KOPT-K1 (cell line): ENCODE data around the gene CPNE6.
"Not testable (repeated sequence)": the region's sequence is repeated elsewhere in the genome, so short reads cannot be mapped to it uniquely, and the experiment has no call there.

Experiments used
- H3K27ac ChIP-seq: fragments of 200-600 bp; sonication (generic); 2 replicates; pipeline ENCODE4 v1.5.1; 2016; ENCODE audit warnings: antibody characterized with exemption, mild to moderate bottlenecking, low read depth, low read length; ENCODE audit not compliant: poor library complexity, severe bottlenecking
- H3K36me3 ChIP-seq: fragments of 200-600 bp; sonication (generic); 2 replicates; pipeline ENCODE4 v1.5.1; 2017; ENCODE audit warnings: antibody characterized with exemption, mild to moderate bottlenecking, low read length, moderate library complexity; ENCODE audit not compliant: insufficient read depth
- H3K9me3 ChIP-seq: fragments of 200-600 bp; sonication (generic); 2 replicates; pipeline ENCODE4 v1.5.1; 2017; ENCODE audit warnings: antibody characterized with exemption, low read length, mild to moderate bottlenecking; ENCODE audit not compliant: insufficient read depth, poor library complexity, severe bottlenecking

Gene CPNE6

DNA sequence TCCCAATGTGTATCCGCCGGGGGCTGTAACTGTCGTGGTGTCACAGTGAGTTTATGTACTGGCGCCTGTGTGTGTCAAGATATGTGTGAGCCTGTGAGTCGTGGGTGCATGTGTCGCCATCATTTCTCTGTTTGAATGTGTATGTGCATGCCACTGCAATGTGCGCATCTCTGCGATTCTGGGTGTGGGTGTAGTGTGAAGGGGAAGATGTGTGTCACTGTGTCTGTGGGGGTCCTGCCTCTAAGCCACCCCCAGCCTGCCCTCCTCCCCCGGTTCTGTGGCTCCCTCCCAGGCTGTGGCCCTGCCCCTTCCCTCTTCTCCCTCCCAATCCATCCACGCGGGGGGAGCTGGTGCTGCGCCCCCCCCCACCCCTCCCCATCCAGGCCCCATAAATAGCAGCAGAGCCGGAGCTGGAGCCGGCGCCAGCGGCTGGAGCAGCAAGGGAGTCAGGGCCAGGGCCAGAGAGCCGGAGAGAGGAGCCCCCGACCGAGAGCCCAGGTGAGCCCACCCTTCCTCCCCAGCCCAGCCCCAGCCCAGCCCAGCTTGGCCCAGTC, at the start of gene CPNE6:
TSS of gene CPNE6 (plus strand) at position 419 of the 554 bp plus-strand sequence. CDS start 1,375 bp downstream, outside the sequence.
- no peaks in the 10 kb centered on the region for H3K36me3 ChIP-seq
- no peak within 1 kb of the TSS for H3K27ac ChIP-seq
- no peaks in the 10 kb centered on the region for H3K9me3 ChIP-seq

- not testable (repeated sequence) for H3K9me3 ChIP-seq, H3K36me3 ChIP-seq, H3K27ac ChIP-seq
Measured at GRCh38 chr14:24024939-24025418, 46.4 kb upstream of the CPNE6 start.

GRCh38 chr14:24029687-24030086, 41.7 kb upstream of the CPNE6 start:
- H3K36me3 ChIP-seq, H3K27ac ChIP-seq: not testable (repeated sequence)
- H3K9me3 ChIP-seq = peaks cover 32% of the 10 kb centered on the region

- H3K36me3 ChIP-seq, H3K27ac ChIP-seq: not testable (repeated sequence)
- peaks cover 32% of the 10 kb centered on the region for H3K9me3 ChIP-seq
Measured at GRCh38 chr14:24031331-24031730, 40.0 kb upstream of the CPNE6 start.

DNA sequence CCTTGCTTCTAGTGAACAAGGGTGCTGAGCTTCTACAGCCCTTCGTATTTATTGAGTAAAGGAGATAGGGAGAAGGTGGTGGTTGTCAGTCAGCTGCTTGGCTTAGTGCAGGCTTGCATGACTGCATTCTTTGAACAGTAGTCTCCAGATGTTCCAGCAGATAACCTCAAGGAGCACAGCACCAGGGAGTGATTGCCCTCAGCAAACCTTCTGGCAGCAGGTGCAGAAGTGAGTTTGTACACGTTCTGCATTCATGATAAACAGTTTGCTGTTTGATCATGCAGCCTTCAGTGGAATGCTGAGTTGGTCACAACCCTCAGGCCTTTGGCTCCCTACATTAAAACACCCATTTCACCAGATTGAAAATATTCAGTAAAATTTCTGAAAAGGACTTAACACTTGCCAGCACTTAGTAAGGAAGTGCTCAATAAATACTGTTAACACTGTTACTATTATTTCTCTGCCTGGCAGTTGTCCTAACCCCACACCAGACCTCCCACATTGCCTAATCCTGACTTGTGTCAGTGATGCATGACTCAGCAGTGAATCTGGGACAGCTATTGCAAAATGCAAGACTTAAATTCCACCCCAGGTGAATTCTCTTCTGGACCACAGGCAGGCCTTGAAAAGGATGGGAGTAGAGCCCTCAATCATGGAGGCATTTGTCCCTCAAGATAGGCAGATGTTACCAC, 38.5 kb upstream of the CPNE6 start:
- H3K36me3 ChIP-seq = no peaks in the 10 kb centered on the region
- H3K27ac ChIP-seq = no peak overlapping the region
- H3K9me3 ChIP-seq = peaks cover 28% of the 10 kb centered on the region

DNA sequence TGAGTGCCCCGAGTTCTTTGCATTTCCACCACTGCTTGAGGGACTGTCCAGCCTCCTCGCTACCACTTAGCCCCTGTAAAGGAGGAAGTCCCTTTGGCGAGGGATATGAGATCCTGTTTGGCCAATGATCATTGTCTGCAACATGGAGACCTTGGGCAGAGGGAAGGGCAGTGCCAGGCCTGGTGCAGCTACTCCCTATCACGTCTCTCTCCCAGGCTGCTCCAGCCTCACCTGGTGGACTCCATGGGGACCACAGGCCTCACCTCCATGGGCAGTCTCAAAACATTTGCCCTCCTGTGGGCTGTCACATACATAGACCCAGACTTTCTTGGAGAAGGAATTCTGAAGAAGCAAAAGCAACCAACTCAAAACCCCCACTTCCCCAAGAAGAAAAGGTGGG, 35.6 kb upstream of the CPNE6 start:
- H3K9me3 ChIP-seq = peaks cover 26% of the 10 kb centered on the region
- H3K36me3 ChIP-seq = not testable (repeated sequence)
- H3K27ac ChIP-seq = peak overlapping the region; percentile 94

- no peaks in the 10 kb centered on the region for H3K36me3 ChIP-seq
- H3K27ac ChIP-seq = peak overlapping the region; percentile 94
- H3K9me3 ChIP-seq = peaks cover 21% of the 10 kb centered on the region
Measured at GRCh38 chr14:24036169-24036962, 35.0 kb upstream of the CPNE6 start.

GRCh38 chr14:24036963-24037657, 34.3 kb upstream of the CPNE6 start:
- H3K27ac ChIP-seq = peak overlapping the region; percentile 94

GRCh38 chr14:24037658-24038037, 33.7 kb upstream of the CPNE6 start:
- Histone ChIP-seq H3K27ac (no peak overlapping the region), H3K9me3 (peaks cover 9% of the 10 kb centered on the region), H3K36me3 (no peaks in the 10 kb centered on the region)

More at GRCh38 chr14:24036963-24037657, 34.3 kb upstream of the CPNE6 start:
- H3K36me3 ChIP-seq = not testable (repeated sequence)
- H3K9me3 ChIP-seq = peaks cover 14% of the 10 kb centered on the region

- no peak overlapping the region for H3K27ac ChIP-seq
- no peaks in the 10 kb centered on the region for H3K36me3 ChIP-seq
- H3K9me3 ChIP-seq = no peaks in the 10 kb centered on the region
Measured at GRCh38 chr14:24038686-24039085, 32.7 kb upstream of the CPNE6 start.

DNA sequence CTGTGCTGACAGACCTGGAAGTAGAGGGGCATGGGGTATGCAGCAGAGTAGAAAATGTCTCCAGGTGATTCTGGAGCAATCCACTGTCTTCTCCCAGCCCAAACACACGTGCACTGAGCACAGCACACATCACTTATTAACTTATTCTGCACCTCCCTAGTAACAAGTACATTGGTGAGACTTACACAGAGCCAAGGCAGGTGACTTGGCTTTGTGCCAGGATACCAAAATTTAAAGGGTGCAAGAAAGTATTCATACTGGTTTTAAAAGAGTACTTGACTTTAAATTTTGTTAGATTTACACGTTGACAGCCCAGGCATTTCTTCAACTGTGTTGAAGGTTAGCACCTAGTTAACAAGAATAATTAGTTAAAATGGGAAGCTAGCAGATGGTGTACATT, 30.7 kb upstream of the CPNE6 start:
- Histone ChIP-seq H3K27ac (no peak overlapping the region), H3K36me3 (no peaks in the 10 kb centered on the region), H3K9me3 (no peaks in the 10 kb centered on the region)

- H3K9me3 ChIP-seq = no peaks in the 10 kb centered on the region
- no peak overlapping the region for H3K27ac ChIP-seq
- H3K36me3 ChIP-seq = no peaks in the 10 kb centered on the region
Measured at GRCh38 chr14:24042746-24043145, 28.6 kb upstream of the CPNE6 start.

DNA sequence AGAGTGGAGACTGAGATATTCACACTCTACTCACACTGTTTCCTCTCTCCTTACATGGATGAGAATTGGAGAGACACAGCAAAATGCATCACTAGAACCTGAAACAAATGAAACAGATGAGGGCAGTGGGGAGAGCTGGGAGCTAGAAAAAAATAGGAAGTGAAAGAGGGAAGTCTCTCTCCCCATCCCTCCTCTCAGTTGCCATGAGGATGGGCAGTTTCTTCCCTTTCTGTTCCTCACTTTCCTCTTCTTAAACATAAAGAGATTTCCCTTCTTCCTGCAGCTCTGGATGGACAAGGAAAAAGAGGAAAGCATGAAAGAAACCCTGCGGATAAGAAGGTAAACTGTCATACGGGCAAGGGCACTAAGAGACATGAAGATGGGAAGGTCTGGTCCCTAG, 22.4 kb upstream of the CPNE6 start:
- H3K27ac ChIP-seq, H3K36me3 ChIP-seq, H3K9me3 ChIP-seq: not testable (repeated sequence)

DNA sequence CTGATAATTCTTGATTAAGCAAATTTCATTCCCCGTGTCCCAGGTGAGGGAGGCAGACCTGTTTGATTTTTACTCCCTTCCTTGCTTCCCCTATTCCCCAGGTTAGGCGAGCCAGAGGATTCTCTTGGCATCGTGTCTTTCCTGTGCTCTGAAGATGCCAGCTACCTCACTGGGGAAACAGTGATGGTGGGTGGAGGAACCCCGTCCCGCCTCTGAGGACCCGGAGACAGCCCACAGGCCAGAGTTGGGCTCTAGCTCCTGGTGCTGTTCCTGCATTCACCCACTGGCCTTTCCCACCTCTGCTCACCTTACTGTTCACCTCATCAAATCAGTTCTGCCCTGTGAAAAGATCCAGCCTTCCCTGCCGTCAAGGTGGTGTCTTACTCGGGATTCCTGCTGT, 20.6 kb upstream of the CPNE6 start:
- not testable (repeated sequence) for H3K27ac ChIP-seq, H3K36me3 ChIP-seq, H3K9me3 ChIP-seq

GRCh38 chr14:24051176-24051788, 20.1 kb upstream of the CPNE6 start:
- H3K9me3 ChIP-seq = no peaks in the 10 kb centered on the region
- H3K27ac ChIP-seq = peak overlapping the region; percentile 56
- no peaks in the 10 kb centered on the region for H3K36me3 ChIP-seq
